ENCODE results near the gene SGK2.

GRCh38 chr20:43536041-43536816 is 22.6 kb upstream of the SGK2 start:
- no peak for TF ChIP-seq TP53 (CRISPR knock-in tag; IDR thresholded peaks at IDR 0.05)
- TF ChIP-seq ZC3H11A (IDR thresholded peaks at IDR 0.05): no peak
- TF ChIP-seq CTCF (IDR thresholded peaks at IDR 0.05): no peak
- TF ChIP-seq CHD2 (IDR thresholded peaks at IDR 0.05; ENCODE audit: low read length, partially characterized antibody): no peak
- TF ChIP-seq POLR2A (IDR thresholded peaks at IDR 0.05; ENCODE audit: low read length): no peak
- no peak for TF ChIP-seq HEYL (CRISPR knock-in tag; IDR thresholded peaks at IDR 0.05)
